ENCODE data around the gene PRKCA.

The PRKCA gene

GRCh38 chr17:66557886-66558285 lies 255.5 kb downstream of the PRKCA start:
- no peak for DNase-seq (ENCODE audit: extremely low read depth, low read depth)
- TF ChIP-seq CTCF (IDR thresholded peaks at IDR 0.05; ENCODE audit: low read depth, low read length): no peak

GRCh38 chr17:66560691-66561090 lies 258.3 kb downstream of the PRKCA start:
- DNase-seq (ENCODE audit: extremely low read depth, low read depth): no peak
- no peak for TF ChIP-seq CTCF (IDR thresholded peaks at IDR 0.05; ENCODE audit: low read depth, low read length)

GRCh38 chr17:66562119-66562518 lies 259.7 kb downstream of the PRKCA start:
- no peak for TF ChIP-seq CTCF (IDR thresholded peaks at IDR 0.05; ENCODE audit: low read depth, low read length)
- no peak for DNase-seq (ENCODE audit: extremely low read depth, low read depth)

- DNase-seq (ENCODE audit: extremely low read depth, low read depth): no peak
- TF ChIP-seq CTCF (IDR thresholded peaks at IDR 0.05; ENCODE audit: low read depth, low read length): no peak
Measured at GRCh38 chr17:66564992-66565465, 262.6 kb downstream of the PRKCA start.

GRCh38 chr17:66567234-66568170 lies 265.1 kb downstream of the PRKCA start:
- TF ChIP-seq CTCF (IDR thresholded peaks at IDR 0.05; ENCODE audit: low read depth, low read length): peak; percentile 90
- DNase-seq (ENCODE audit: extremely low read depth, low read depth): no peak

GRCh38 chr17:66569572-66569971 lies 267.2 kb downstream of the PRKCA start:
- TF ChIP-seq CTCF (IDR thresholded peaks at IDR 0.05; ENCODE audit: low read depth, low read length): no peak
- DNase-seq (ENCODE audit: extremely low read depth, low read depth): no peak

GRCh38 chr17:66570447-66571195 lies 268.2 kb downstream of the PRKCA start:
- no peak for TF ChIP-seq CTCF (IDR thresholded peaks at IDR 0.05; ENCODE audit: low read depth, low read length)
- DNase-seq (ENCODE audit: extremely low read depth, low read depth): no peak

Measured in AG09319 (cell line).